ENCODE results near the gene NRIP1.

NRIP1 gene

GRCh38 chr21:15029077-15029476, 35.7 kb downstream of the NRIP1 start:
- DNase-seq (ENCODE audit: low spot score), result no peak
- TF ChIP-seq CTCF (IDR thresholded peaks at IDR 0.05; ENCODE audit: extremely low read depth, missing control alignments), result no peak

GRCh38 chr21:15028186-15028585, 36.6 kb downstream of the NRIP1 start:
- no peak for TF ChIP-seq CTCF (IDR thresholded peaks at IDR 0.05; ENCODE audit: extremely low read depth, missing control alignments)

GRCh38 chr21:15027056-15027455, 37.7 kb downstream of the NRIP1 start:
- no peak for TF ChIP-seq CTCF (IDR thresholded peaks at IDR 0.05; ENCODE audit: extremely low read depth, missing control alignments)
- no peak for DNase-seq (ENCODE audit: low spot score)

More at GRCh38 chr21:15028186-15028585, 36.6 kb downstream of the NRIP1 start:
- no peak for DNase-seq (ENCODE audit: low spot score)

- no peak for DNase-seq (ENCODE audit: low spot score)
These were observed 38.4 kb downstream of the NRIP1 start for GRCh38 chr21:15026370-15026769.

GRCh38 chr21:15023776-15024175, 41.0 kb downstream of the NRIP1 start:
- no peak for TF ChIP-seq CTCF (IDR thresholded peaks at IDR 0.05; ENCODE audit: extremely low read depth, missing control alignments)

More at GRCh38 chr21:15026370-15026769, 38.4 kb downstream of the NRIP1 start:
- no peak for TF ChIP-seq CTCF (IDR thresholded peaks at IDR 0.05; ENCODE audit: extremely low read depth, missing control alignments)

GRCh38 chr21:15022608-15023261, 42.1 kb downstream of the NRIP1 start:
- no peak for TF ChIP-seq CTCF (IDR thresholded peaks at IDR 0.05; ENCODE audit: extremely low read depth, missing control alignments)
- no peak for DNase-seq (ENCODE audit: low spot score)

More at GRCh38 chr21:15023776-15024175, 41.0 kb downstream of the NRIP1 start:
- no peak for DNase-seq (ENCODE audit: low spot score)

- no peak for TF ChIP-seq CTCF (IDR thresholded peaks at IDR 0.05; ENCODE audit: extremely low read depth, missing control alignments)
- DNase-seq (ENCODE audit: low spot score), result no peak
These were observed 44.0 kb downstream of the NRIP1 start for GRCh38 chr21:15020797-15021196.

Measured in GM20000 (cell line).